GM12878 (cell line): ENCODE data around the gene MTFP1. TPM values are rescaled to one million over a fixed set of nuclear protein-coding genes. Genes with fewer than 3 reads are reported as not detected.

Source experiments
- ATAC-seq: fragments of 200-7000 bp; cut with Tn5 transposase; 3 replicates; pipeline ENCODE4 v1.9.1; 2020; ENCODE audit warnings: mild to moderate bottlenecking, moderate library complexity
- BruUV-seq: library from RNA; stranded (reverse); fragments of 400-500 nt; replicated peaks from 2 replicates; lab custom pipeline; 2021; lab: Mats Ljungman, UMichigan
- CTCF ChIA-PET: fragments of 300-600 bp; sonication (Branson Sonifier 250); formaldehyde crosslinking; extraction: SDS; loops from one replicate; lab custom pipeline; 2021; ENCODE audit warnings: inconsistent platforms; lab: Yijun Ruan, JAX
- POLR2A ChIA-PET: fragments of 350-600 bp; formaldehyde crosslinking; extraction: SDS; loops from one replicate; lab custom pipeline; 2021; ENCODE audit warnings: inconsistent platforms; lab: Charles Lee
- RAD21 ChIA-PET: fragments of 300-600 bp; sonication (Branson Sonifier 250); formaldehyde crosslinking; loops from one replicate; lab custom pipeline; 2023; ENCODE audit warnings: antibody characterized with exemption; ENCODE audit not compliant: unreplicated experiment; lab: Charles Lee
- SMC1A ChIA-PET: fragments of 300-600 bp; sonication (Branson Sonifier 250); formaldehyde crosslinking; loops from one replicate; lab custom pipeline; 2023; ENCODE audit not compliant: unreplicated experiment, uncharacterized antibody; lab: Charles Lee
- DNase-seq: peaks from one replicate; pipeline ENCODE4 v3.0.0-alpha.2; 2011; ENCODE audit warnings: low read depth, low spot score
- FAIRE-seq: peaks from 3 replicates; lab custom pipeline; 2011; peaks lifted over from hg19 to GRCh38; lab: Jason Lieb, UNC
- H2AFZ ChIP-seq: 2 replicates; pipeline ENCODE4 v1.6.0; 2011; ENCODE audit warnings: low read depth, low read length, control low read depth; ENCODE audit not compliant: control insufficient read depth
- H3K27ac ChIP-seq: 2 replicates; pipeline ENCODE4 v1.5.1; 2011; ENCODE audit warnings: control low read depth; ENCODE audit not compliant: control insufficient read depth, insufficient read depth
- H3K27me3 ChIP-seq, 2 experiments: replicated peaks in 1 of 2; 2 replicates each; pipeline versions ENCODE4 v1.6.0 to v1.6.1; 2011; ENCODE audit warnings: low read length in 1 of 2; ENCODE audit not compliant: control insufficient read depth in 2 of 2, insufficient read depth in 2 of 2
- H3K36me3 ChIP-seq, 2 experiments: 2 replicates each; pipeline ENCODE4 v1.5.1; 2011; ENCODE audit warnings: low read length in 1 of 2; ENCODE audit not compliant: control insufficient read depth in 2 of 2, insufficient read depth in 2 of 2
- H3K4me1 ChIP-seq: 2 replicates; pipeline ENCODE4 v1.6.1; 2011; ENCODE audit warnings: mild to moderate bottlenecking, low read length, moderate library complexity, mixed read lengths; ENCODE audit not compliant: control insufficient read depth, insufficient read depth
- H3K4me2 ChIP-seq: 2 replicates; pipeline ENCODE4 v1.6.0; 2011; ENCODE audit warnings: control low read depth; ENCODE audit not compliant: control insufficient read depth, insufficient read depth
- H3K4me3 ChIP-seq: fragments of 200-600 bp; sonication (generic); 2 replicates; pipeline ENCODE4 v1.5.1; 2016
- H3K79me2 ChIP-seq: 2 replicates; pipeline ENCODE4 v1.6.0; 2011; ENCODE audit warnings: low read length; ENCODE audit not compliant: control insufficient read depth, insufficient read depth
- H3K9ac ChIP-seq: 2 replicates; pipeline ENCODE4 v1.8.0; 2011; ENCODE audit warnings: low read length, control low read depth, mixed read lengths; ENCODE audit not compliant: control insufficient read depth, insufficient read depth
- H3K9me3 ChIP-seq: replicated peaks from 3 replicates; pipeline ENCODE4 v1.5.1; 2011; ENCODE audit warnings: mild to moderate bottlenecking, low read length; ENCODE audit not compliant: control insufficient read depth, insufficient read depth
- H4K20me1 ChIP-seq: 2 replicates; pipeline ENCODE4 v1.6.0; 2011; ENCODE audit not compliant: control insufficient read depth, insufficient read depth
- CREM ChIP-seq: IDR thresholded peaks from 2 replicates; pipeline ENCODE4 v1.6.1; 2014; ENCODE audit warnings: antibody characterized with exemption, low read depth
- CTCF ChIP-seq, 3 experiments: IDR thresholded peaks in 2 of 3; conservative IDR thresholded peaks in 1 of 3; 2 replicates each; pipeline ENCODE4 v1.5.1; 2011; ENCODE audit warnings: low read depth in 3 of 3, low read length in 3 of 3, mild to moderate bottlenecking in 3 of 3, control low read depth in 2 of 3, moderate library complexity in 2 of 3, inconsistent platforms in 1 of 3, mixed read lengths in 1 of 3; ENCODE audit not compliant: control insufficient read depth in 2 of 3, insufficient read depth in 1 of 3; ENCODE audit errors: extremely low read depth in 1 of 3
- WGBS: methylation state at CpG from one replicate; pipeline ENCODE4 v1.1.6; 2016; ENCODE audit warnings: low lambda C conversion rate; ENCODE audit not compliant: insufficient replicate concordance, insufficient coverage; ENCODE audit errors: missing lambda C conversion rate; 5-methylcytosine and 5-hydroxymethylcytosine counted together
- in situ Hi-C: fragments of 300-500 bp; cut with MboI; formaldehyde crosslinking; loops from 9 replicates; pipeline ENCODE4 v1.14.3; 2018; ENCODE audit warnings: mixed read lengths
- intact Hi-C: fragments of 100-400 bp; cut with micrococcal nuclease; formaldehyde crosslinking; loops from one replicate; pipeline ENCODE4 v1.14.2; 2022; ENCODE audit not compliant: unreplicated experiment
- polyA plus RNA-seq, 11 experiments: library from polyadenylated mRNA; depleted of rRNA in 4 of 11; unstranded in 6 of 11; stranded (reverse) in 5 of 11; fragments of >200 nt; fragmentation: Nextera tagmentation in 4 of 11; fragmentation: Illumina TruSeq in 1 of 11; extraction: Ambion mirVana in 4 of 11; extraction: Trizol in 1 of 11; gene quantifications; 1 replicate in 1 of 11; 2 replicates in 10 of 11; pipeline versions ENCODE4 v1.2.1 to v1.2.3, GENCODE V29; 2011 to 2016; ENCODE audit warnings: inconsistent platforms in 2 of 11, missing spikeins in 2 of 11, low read depth in 1 of 11
- total RNA-seq, 4 experiments: library from RNA; depleted of rRNA in 3 of 4; stranded (reverse); fragments of >200 nt in 3 of 4; fragmentation: Illumina TruSeq in 1 of 4; extraction: Trizol in 1 of 4; gene quantifications; 2 replicates each; pipeline versions ENCODE4 v1.2.1 to v1.2.3, GENCODE V29; 2013 to 2021

The MTFP1 gene
- total and polyA plus RNA-seq, 10 of the 15 experiments (the other 5 are each of a cell fraction or from before 2014, with no cell fraction given) = 20.5 to 133 (median 59.8) TPM

DNA sequence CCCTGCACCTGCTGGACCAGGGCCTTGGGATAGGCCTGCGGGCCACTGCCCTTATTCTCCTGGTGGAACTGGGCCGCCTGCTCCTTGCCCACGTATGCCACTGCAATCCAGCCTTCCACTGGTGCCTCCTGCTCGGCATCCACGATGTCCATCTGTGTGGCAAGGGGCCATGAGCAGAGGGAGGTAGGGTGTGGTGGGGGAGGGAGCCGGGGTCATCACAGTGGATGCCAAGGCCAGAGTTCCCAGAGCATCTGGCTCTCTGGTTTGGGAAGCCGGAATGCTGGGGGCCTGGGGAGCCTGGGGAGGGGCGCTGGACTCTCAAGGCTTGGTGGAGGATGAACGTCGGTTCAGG is 39.0 kb upstream of the MTFP1 start:
- BruUV-seq = no TSS peak
- FAIRE-seq (no peak), DNase-seq (no peak), ATAC-seq (no peak)
- CTCF ChIA-PET = interaction anchor here (0.7 to 14.9 kb wide), 6 partner anchors 37 to 279 kb away, joined by 3 to 436 read pairs (median 4); partner anchors contain the start of gene CASTOR1
- WGBS = 40% methylated on average over 8 of the region's 10 CpGs
- no peaks in the 10 kb centered on the region for H3K36me3 ChIP-seq
- H3K27me3 ChIP-seq = no peaks in the 10 kb centered on the region
- no peak overlapping the region; the same call in 1 of the 2 replicates for H3K27ac ChIP-seq
- peaks cover 2% of the 10 kb centered on the region; the same call in 2 of the 3 replicates for H3K9me3 ChIP-seq
- peak overlapping the region; percentile 77; the same call in 1 of the 2 replicates for H3K4me3 ChIP-seq
- intact Hi-C loops (loop anchor here (2.0 to 5.0 kb wide), 2 partner anchors 124 to 279 kb away; no protein-coding TSS in a partner anchor), in situ Hi-C loops (loop anchor here (5.0 kb wide), 1 partner anchor 99 kb away; the partner anchor contains the start of gene CASTOR1)
- POLR2A ChIA-PET = no interaction called here
- SMC1A ChIA-PET = interaction anchor here (1.1 to 14.7 kb wide), 3 partner anchors 35 to 123 kb away, joined by 4 to 201 read pairs (median 5); partner anchors contain the start of gene CASTOR1
- H3K79me2 ChIP-seq = no peaks in the 10 kb centered on the region
- RAD21 ChIA-PET = interaction anchor here (0.8 to 13.8 kb wide), 6 partner anchors 13 to 97 kb away, joined by 3 to 277 read pairs (median 6); partner anchors contain the start of genes CASTOR1, MTFP1 and TBC1D10A
- peak overlapping the region; percentile 75 for H3K4me2 ChIP-seq
- H2AFZ ChIP-seq = peak overlapping the region; percentile 56
- TF ChIP-seq CTCF (IDR thresholded peaks at IDR 0.05 in 2 of 3, conservative IDR thresholded peaks at IDR 0.05 in 1 of 3; ENCODE audit: control insufficient read depth in 2 of 3, extremely low read depth in 1 of 3, insufficient read depth in 1 of 3, low read depth in 3 of 3, low read length in 3 of 3) (0 out of 6 replicates have a peak, but pooled peaks of 1 of the 3 experiments have one; percentile 7), CREM (no peak)
- no peaks in the 10 kb centered on the region for H4K20me1 ChIP-seq
- peak overlapping the region; percentile 58 for H3K9ac ChIP-seq
- peaks cover 9% of the 10 kb centered on the region for H3K4me1 ChIP-seq
